HepG2 (cell line): ENCODE data around the gene ZNF554. TPM values are rescaled to one million over a fixed set of nuclear protein-coding genes. Genes with fewer than 3 reads are reported as not detected.

Source experiments
- HOXA9 ChIP-seq: sonication (generic); formaldehyde crosslinking; IDR thresholded peaks from 2 replicates; pipeline ENCODE4 v1.8.1; 2022; ENCODE audit warnings: missing genetic modification reagents, mild to moderate bottlenecking, moderate library complexity, borderline replicate concordance
- KLF15 ChIP-seq: sonication (generic); formaldehyde crosslinking; IDR thresholded peaks from 2 replicates; pipeline ENCODE4 v1.8.1; 2023; ENCODE audit warnings: borderline replicate concordance, mild to moderate bottlenecking, inconsistent platforms, missing genetic modification reagents, mixed read lengths
- MZF1 ChIP-seq: sonication (generic); formaldehyde crosslinking; IDR thresholded peaks from 2 replicates; pipeline ENCODE4 v1.8.1; 2023; ENCODE audit warnings: mild to moderate bottlenecking, missing genetic modification reagents, borderline replicate concordance
- NCOA2 ChIP-seq: sonication (generic); formaldehyde crosslinking; IDR thresholded peaks from 2 replicates; pipeline ENCODE4 v1.8.0; 2022; ENCODE audit warnings: inconsistent platforms
- NONO ChIP-seq, 2 experiments: fragments of 450-650 bp in 1 of 2; sonication (generic) in 1 of 2; formaldehyde crosslinking in 1 of 2; IDR thresholded peaks in 1 of 2; conservative IDR thresholded peaks in 1 of 2; 2 replicates each; pipeline versions ENCODE4 v1.6.1 to v1.8.0; 2017 to 2022; ENCODE audit warnings: mild to moderate bottlenecking in 1 of 2, missing genetic modification reagents in 1 of 2, moderate library complexity in 1 of 2
- PHF5A ChIP-seq: IDR thresholded peaks from one replicate; pipeline ENCODE4 v1.6.1; 2018; ENCODE audit warnings: low read depth, missing genetic modification reagents; ENCODE audit not compliant: unreplicated experiment
- PITX1 ChIP-seq: sonication (generic); formaldehyde crosslinking; IDR thresholded peaks from 2 replicates; pipeline ENCODE4 v1.5.1; 2020; ENCODE audit warnings: mild to moderate bottlenecking, missing genetic modification reagents
- RARG ChIP-seq: sonication (generic); formaldehyde crosslinking; IDR thresholded peaks from 2 replicates; pipeline ENCODE4 v1.4.0; 2020; ENCODE audit warnings: low read depth, mild to moderate bottlenecking, missing genetic modification reagents
- SRSF1 ChIP-seq: fragments of 200-400 bp; formaldehyde crosslinking; optimal IDR thresholded peaks from 2 replicates; pipeline ENCODE3; 2017; ENCODE audit warnings: mild to moderate bottlenecking, low read depth, low read length, moderate library complexity
- TEAD3 ChIP-seq: optimal IDR thresholded peaks from 2 replicates; pipeline ENCODE3; 2016; ENCODE audit warnings: borderline replicate concordance
- ZMYM2 ChIP-seq: sonication (generic); formaldehyde crosslinking; IDR thresholded peaks from 2 replicates; pipeline ENCODE4 v1.8.0; 2022; ENCODE audit warnings: mild to moderate bottlenecking, missing genetic modification reagents
- ZNF317 ChIP-seq: sonication (generic); formaldehyde crosslinking; IDR thresholded peaks from 2 replicates; pipeline ENCODE4 v1.5.0; 2020; ENCODE audit warnings: mild to moderate bottlenecking, missing genetic modification reagents
- ZNF326 ChIP-seq: sonication (generic); formaldehyde crosslinking; IDR thresholded peaks from 2 replicates; pipeline ENCODE4 v1.4.0; 2020; ENCODE audit warnings: missing genetic modification reagents, borderline replicate concordance
- ZNF383 ChIP-seq: sonication (generic); formaldehyde crosslinking; IDR thresholded peaks from 2 replicates; pipeline ENCODE4 v1.4.0; 2020; ENCODE audit warnings: missing genetic modification reagents, mild to moderate bottlenecking, borderline replicate concordance
- polyA plus RNA-seq, 8 experiments: library from polyadenylated mRNA; depleted of rRNA in 3 of 8; stranded (reverse) in 7 of 8; unstranded in 1 of 8; fragments of >200 nt; fragmentation: Illumina TruSeq in 4 of 8; extraction: Trizol in 4 of 8; gene quantifications; 2 replicates each; pipeline versions ENCODE4 v1.2.1 to v1.2.3, GENCODE V29; 2011 to 2016; ENCODE audit warnings: low read depth in 4 of 8, missing spikeins in 1 of 8, mixed read lengths in 1 of 8; ENCODE audit not compliant: insufficient read depth in 1 of 8
- total RNA-seq, 5 experiments: library from RNA; depleted of rRNA; stranded (reverse); fragments of >200 nt; fragmentation: Illumina TruSeq; extraction: Trizol; gene quantifications; 2 replicates each; pipeline ENCODE4 v1.2.3, GENCODE V29; 2016; ENCODE audit warnings: low read depth in 1 of 5
- TF ChIP-seq, protein P1 (sequence below): IDR thresholded peaks from 2 replicates; pipeline ENCODE4 v1.6.1; 2016; ENCODE audit warnings: missing biosample characterization, missing genetic modification reagents, low read depth
- TF ChIP-seq, protein P2 (sequence below): IDR thresholded peaks from 2 replicates; pipeline ENCODE4 v1.6.1; 2016; ENCODE audit warnings: missing compliant biosample characterization, missing genetic modification reagents, borderline replicate concordance
- TF ChIP-seq, protein P3 (sequence below): sonication (generic); formaldehyde crosslinking; IDR thresholded peaks from 2 replicates; pipeline ENCODE4 v1.5.0; 2020; ENCODE audit warnings: mild to moderate bottlenecking, missing genetic modification reagents
- TF ChIP-seq, protein P4 (sequence below): sonication (generic); formaldehyde crosslinking; IDR thresholded peaks from 2 replicates; pipeline ENCODE4 v1.5.0; 2020; ENCODE audit warnings: mild to moderate bottlenecking, missing genetic modification reagents
- TF ChIP-seq, protein P5 (sequence below): IDR thresholded peaks from 2 replicates; pipeline ENCODE4 v1.6.1; 2016; ENCODE audit warnings: low read depth

Gene ZNF554
- total and polyA plus RNA-seq, 2 of the 13 experiments (the other 11 are each of a cell fraction or from before 2014, with no cell fraction given): 2.2 to 2.7 TPM

DNA sequence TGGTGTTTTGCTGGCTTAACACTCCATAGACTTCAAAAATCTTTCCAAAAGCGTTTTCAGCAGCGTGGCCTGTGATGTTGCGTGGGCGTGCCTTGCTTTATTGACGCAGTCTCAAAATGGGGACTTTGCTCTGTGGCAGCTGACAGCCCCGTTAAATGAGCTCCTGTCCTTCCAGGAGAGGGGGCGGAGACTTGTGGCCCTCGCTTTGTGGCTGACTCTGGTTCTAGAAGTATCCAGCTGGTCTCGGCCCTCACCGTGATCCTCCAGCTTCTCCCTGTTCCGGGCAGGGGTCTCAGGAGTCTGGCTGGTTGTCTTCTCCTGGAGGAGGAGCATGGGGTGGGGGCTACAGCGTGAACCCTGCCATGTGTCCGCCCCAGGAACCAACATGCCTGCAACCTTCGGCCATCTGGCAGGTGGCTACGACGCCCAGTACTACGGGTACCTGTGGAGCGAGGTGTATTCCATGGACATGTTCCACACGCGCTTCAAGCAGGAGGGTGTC is 8.4 kb upstream of the ZNF554 start (continued):
- TF ChIP-seq, protein P1, sequence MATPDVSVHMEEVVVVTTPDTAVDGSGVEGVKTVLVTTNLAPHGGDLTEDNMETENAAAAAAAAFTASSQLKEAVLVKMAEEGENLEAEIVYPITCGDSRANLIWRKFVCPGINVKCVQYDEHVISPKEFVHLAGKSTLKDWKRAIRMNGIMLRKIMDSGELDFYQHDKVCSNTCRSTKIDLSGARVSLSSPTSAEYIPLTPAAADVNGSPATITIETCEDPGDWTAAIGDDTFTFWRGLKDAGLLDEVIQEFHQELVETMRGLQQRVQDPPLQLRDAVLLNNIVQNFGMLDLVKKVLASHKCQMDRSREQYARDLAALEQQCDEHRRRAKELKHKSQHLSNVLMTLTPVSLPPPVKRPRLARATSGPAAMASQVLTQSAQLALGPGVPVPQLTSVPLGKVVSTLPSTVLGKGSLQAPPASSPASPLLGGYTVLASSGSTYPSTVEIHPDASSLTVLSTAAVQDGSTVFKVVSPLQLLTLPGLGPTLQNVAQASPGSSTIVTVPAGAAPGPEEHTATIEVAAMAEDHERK: no peak
- no peak for TF ChIP-seq RARG (CRISPR knock-in tag)
- TF ChIP-seq ZNF383 (CRISPR knock-in tag): no peak
- peak; percentile 39; the same call in 1 of the 2 replicates for TF ChIP-seq NCOA2 (CRISPR knock-in tag)
- no peak for TF ChIP-seq PITX1 (CRISPR knock-in tag)
- no peak for TF ChIP-seq SRSF1
- 0 out of 2 replicates have a peak, but pooled peaks have one; percentile 34 for TF ChIP-seq ZMYM2 (CRISPR knock-in tag)
- TF ChIP-seq, protein P2, sequence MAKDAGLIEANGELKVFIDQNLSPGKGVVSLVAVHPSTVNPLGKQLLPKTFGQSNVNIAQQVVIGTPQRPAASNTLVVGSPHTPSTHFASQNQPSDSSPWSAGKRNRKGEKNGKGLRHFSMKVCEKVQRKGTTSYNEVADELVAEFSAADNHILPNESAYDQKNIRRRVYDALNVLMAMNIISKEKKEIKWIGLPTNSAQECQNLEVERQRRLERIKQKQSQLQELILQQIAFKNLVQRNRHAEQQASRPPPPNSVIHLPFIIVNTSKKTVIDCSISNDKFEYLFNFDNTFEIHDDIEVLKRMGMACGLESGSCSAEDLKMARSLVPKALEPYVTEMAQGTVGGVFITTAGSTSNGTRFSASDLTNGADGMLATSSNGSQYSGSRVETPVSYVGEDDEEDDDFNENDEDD: no peak; the same call in 1 of the 2 replicates
- no peak for TF ChIP-seq PHF5A
- no peak for TF ChIP-seq HOXA9 (CRISPR knock-in tag)
- TF ChIP-seq ZNF317 (CRISPR knock-in tag): no peak
- TF ChIP-seq NONO (IDR thresholded peaks at IDR 0.05): no peak
- TF ChIP-seq NONO (CRISPR knock-in tag; conservative IDR thresholded peaks at IDR 0.05): no peak
- TF ChIP-seq, protein P3, sequence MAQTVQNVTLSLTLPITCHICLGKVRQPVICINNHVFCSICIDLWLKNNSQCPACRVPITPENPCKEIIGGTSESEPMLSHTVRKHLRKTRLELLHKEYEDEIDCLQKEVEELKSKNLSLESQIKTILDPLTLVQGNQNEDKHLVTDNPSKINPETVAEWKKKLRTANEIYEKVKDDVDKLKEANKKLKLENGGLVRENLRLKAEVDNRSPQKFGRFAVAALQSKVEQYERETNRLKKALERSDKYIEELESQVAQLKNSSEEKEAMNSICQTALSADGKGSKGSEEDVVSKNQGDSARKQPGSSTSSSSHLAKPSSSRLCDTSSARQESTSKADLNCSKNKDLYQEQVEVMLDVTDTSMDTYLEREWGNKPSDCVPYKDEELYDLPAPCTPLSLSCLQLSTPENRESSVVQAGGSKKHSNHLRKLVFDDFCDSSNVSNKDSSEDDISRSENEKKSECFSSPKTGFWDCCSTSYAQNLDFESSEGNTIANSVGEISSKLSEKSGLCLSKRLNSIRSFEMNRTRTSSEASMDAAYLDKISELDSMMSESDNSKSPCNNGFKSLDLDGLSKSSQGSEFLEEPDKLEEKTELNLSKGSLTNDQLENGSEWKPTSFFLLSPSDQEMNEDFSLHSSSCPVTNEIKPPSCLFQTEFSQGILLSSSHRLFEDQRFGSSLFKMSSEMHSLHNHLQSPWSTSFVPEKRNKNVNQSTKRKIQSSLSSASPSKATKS (CRISPR knock-in tag): no peak
- TF ChIP-seq ZNF326 (CRISPR knock-in tag): no peak
- no peak for TF ChIP-seq MZF1 (CRISPR knock-in tag)
- TF ChIP-seq, protein P4, sequence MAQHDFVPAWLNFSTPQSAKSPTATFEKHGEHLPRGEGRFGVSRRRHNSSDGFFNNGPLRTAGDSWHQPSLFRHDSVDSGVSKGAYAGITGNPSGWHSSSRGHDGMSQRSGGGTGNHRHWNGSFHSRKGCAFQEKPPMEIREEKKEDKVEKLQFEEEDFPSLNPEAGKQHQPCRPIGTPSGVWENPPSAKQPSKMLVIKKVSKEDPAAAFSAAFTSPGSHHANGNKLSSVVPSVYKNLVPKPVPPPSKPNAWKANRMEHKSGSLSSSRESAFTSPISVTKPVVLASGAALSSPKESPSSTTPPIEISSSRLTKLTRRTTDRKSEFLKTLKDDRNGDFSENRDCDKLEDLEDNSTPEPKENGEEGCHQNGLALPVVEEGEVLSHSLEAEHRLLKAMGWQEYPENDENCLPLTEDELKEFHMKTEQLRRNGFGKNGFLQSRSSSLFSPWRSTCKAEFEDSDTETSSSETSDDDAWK (CRISPR knock-in tag): no peak
- TF ChIP-seq, protein P5, sequence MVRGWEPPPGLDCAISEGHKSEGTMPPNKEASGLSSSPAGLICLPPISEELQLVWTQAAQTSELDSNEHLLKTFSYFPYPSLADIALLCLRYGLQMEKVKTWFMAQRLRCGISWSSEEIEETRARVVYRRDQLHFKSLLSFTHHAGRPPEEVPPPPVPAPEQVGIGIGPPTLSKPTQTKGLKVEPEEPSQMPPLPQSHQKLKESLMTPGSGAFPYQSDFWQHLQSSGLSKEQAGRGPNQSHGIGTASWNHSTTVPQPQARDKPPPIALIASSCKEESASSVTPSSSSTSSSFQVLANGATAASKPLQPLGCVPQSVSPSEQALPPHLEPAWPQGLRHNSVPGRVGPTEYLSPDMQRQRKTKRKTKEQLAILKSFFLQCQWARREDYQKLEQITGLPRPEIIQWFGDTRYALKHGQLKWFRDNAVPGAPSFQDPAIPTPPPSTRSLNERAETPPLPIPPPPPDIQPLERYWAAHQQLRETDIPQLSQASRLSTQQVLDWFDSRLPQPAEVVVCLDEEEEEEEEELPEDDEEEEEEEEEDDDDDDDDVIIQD: no peak
- peak; percentile 53 for TF ChIP-seq TEAD3 (CRISPR knock-in tag)
- no peak for TF ChIP-seq KLF15
